Activated CD4-positive, alpha-beta memory T cell treated with anti-CD3 and anti-CD28 coated beads, Interleukin-2, amount 10 ng/mL, durations not matched to agents 7 days and 5 days (primary cell): ENCODE data around the gene HSPB2. TPM values are rescaled to one million over a fixed set of nuclear protein-coding genes. Genes with fewer than 3 reads are reported as not detected.

ENCODE experiments used
- CTCF ChIA-PET: fragments of 350-600 bp; sonication (Branson Sonifier 250); formaldehyde crosslinking; loops from one replicate; lab custom pipeline; 2021; ENCODE audit warnings: antibody characterized with exemption, inconsistent platforms; lab: Charles Lee
- POLR2A ChIA-PET: fragments of 350-600 bp; sonication (Branson Sonifier 250); formaldehyde crosslinking; loops from one replicate; lab custom pipeline; 2021; ENCODE audit warnings: antibody characterized with exemption; lab: Charles Lee
- DNase-seq: peaks from one replicate; pipeline ENCODE4 v3.0.0-alpha.2; 2020
- H3K27ac Mint-ChIP-seq: one replicate; pipeline ENCODE4 v1.8.0; 2021; ENCODE audit warnings: mild to moderate bottlenecking, mixed read lengths
- H3K27me3 Mint-ChIP-seq: one replicate; pipeline ENCODE4 v1.8.0; 2021; ENCODE audit warnings: mixed read lengths
- H3K36me3 Mint-ChIP-seq: one replicate; pipeline ENCODE4 v1.8.0; 2021; ENCODE audit warnings: low read depth, mixed read lengths
- H3K4me1 Mint-ChIP-seq: one replicate; pipeline ENCODE4 v1.8.0; 2021; ENCODE audit warnings: mixed read lengths
- H3K4me3 Mint-ChIP-seq: one replicate; pipeline ENCODE4 v1.8.0; 2021; ENCODE audit warnings: mild to moderate bottlenecking, mixed read lengths
- H3K9me3 Mint-ChIP-seq: one replicate; pipeline ENCODE4 v1.8.0; 2021; ENCODE audit warnings: mixed read lengths
- total RNA-seq, 2 experiments: library from RNA; stranded (reverse); gene quantifications; one replicate each; pipeline ENCODE4 v1.2.3, GENCODE V29; 2021

The HSPB2 gene
- total RNA-seq, 2 experiments from 2014 or later: not detected

- no peak for DNase-seq
- H3K9me3 Mint-ChIP-seq: no peaks in the 10 kb centered on the region
- H3K27me3 Mint-ChIP-seq: peaks cover 2% of the 10 kb centered on the region
- no peak overlapping the region for H3K4me3 Mint-ChIP-seq
- CTCF ChIA-PET: no interaction called here
- no peaks in the 10 kb centered on the region for H3K4me1 Mint-ChIP-seq
- no peak overlapping the region for H3K27ac Mint-ChIP-seq
- POLR2A ChIA-PET: no interaction called here
- no peaks in the 10 kb centered on the region for H3K36me3 Mint-ChIP-seq
Observed at GRCh38 chr11:111886844-111887243, 25.7 kb upstream of the HSPB2 start.

- CTCF ChIA-PET: no interaction called here
- no peak for DNase-seq
- peaks cover 30% of the 10 kb centered on the region for H3K27me3 Mint-ChIP-seq
- H3K9me3 Mint-ChIP-seq: no peaks in the 10 kb centered on the region
- H3K4me3 Mint-ChIP-seq: no peak overlapping the region
- no peaks in the 10 kb centered on the region for H3K4me1 Mint-ChIP-seq
- H3K27ac Mint-ChIP-seq: no peak overlapping the region
- POLR2A ChIA-PET: no interaction called here
- no peaks in the 10 kb centered on the region for H3K36me3 Mint-ChIP-seq
Observed at GRCh38 chr11:111905411-111905810, 7.1 kb upstream of the HSPB2 start.

- Mint-ChIP-seq H3K4me3 (no peak overlapping the region), H3K27ac (no peak overlapping the region), H3K27me3 (peaks cover 39% of the 10 kb centered on the region), H3K36me3 (no peaks in the 10 kb centered on the region), H3K4me1 (no peaks in the 10 kb centered on the region), H3K9me3 (no peaks in the 10 kb centered on the region)
- no peak for DNase-seq
- CTCF ChIA-PET: no interaction called here
- POLR2A ChIA-PET: interaction anchor here (0.7 kb wide), 1 partner anchor 18 kb away, joined by 3 read pairs; no protein-coding TSS in a partner anchor
Observed at GRCh38 chr11:111906680-111907079, 5.9 kb upstream of the HSPB2 start.

- Mint-ChIP-seq H3K9me3 (no peaks in the 10 kb centered on the region), H3K4me1 (no peaks in the 10 kb centered on the region), H3K27ac (no peak overlapping the region), H3K36me3 (no peaks in the 10 kb centered on the region), H3K4me3 (no peak overlapping the region), H3K27me3 (peaks cover 38% of the 10 kb centered on the region)
- DNase-seq: no peak
- ChIA-PET CTCF (no interaction called here), POLR2A (interaction anchor here (0.5 kb wide), 1 partner anchor 106 kb away, joined by 3 read pairs; no protein-coding TSS in a partner anchor)
Observed at GRCh38 chr11:111908639-111909305, 3.8 kb upstream of the HSPB2 start.

- H3K36me3 Mint-ChIP-seq: no peaks in the 10 kb centered on the region
- POLR2A ChIA-PET: interaction anchor here (0.5 to 0.6 kb wide), 2 partner anchors 24 to 107 kb away, joined by 3 read pairs; no protein-coding TSS in a partner anchor
- no peaks in the 10 kb centered on the region for H3K9me3 Mint-ChIP-seq
- CTCF ChIA-PET: interaction anchor here (1.3 kb wide), 1 partner anchor 10 kb away, joined by 3 read pairs; the partner anchor contains the start of gene C11orf52
- H3K4me3 Mint-ChIP-seq: no peak overlapping the region
- no peak overlapping the region for H3K27ac Mint-ChIP-seq
- DNase-seq: no peak
- H3K4me1 Mint-ChIP-seq: no peaks in the 10 kb centered on the region
- H3K27me3 Mint-ChIP-seq: peaks cover 41% of the 10 kb centered on the region
Observed at GRCh38 chr11:111909378-111909777, 3.2 kb upstream of the HSPB2 start.

- no peak overlapping the region for H3K27ac Mint-ChIP-seq
- POLR2A ChIA-PET: no interaction called here
- H3K4me1 Mint-ChIP-seq: no peaks in the 10 kb centered on the region
- no peak for DNase-seq
- CTCF ChIA-PET: interaction anchor here (1.3 kb wide), 1 partner anchor 8 kb away, joined by 3 read pairs; the partner anchor contains the start of gene C11orf52
- no peaks in the 10 kb centered on the region for H3K9me3 Mint-ChIP-seq
- no peaks in the 10 kb centered on the region for H3K36me3 Mint-ChIP-seq
- H3K4me3 Mint-ChIP-seq: no peak overlapping the region
- peaks cover 43% of the 10 kb centered on the region for H3K27me3 Mint-ChIP-seq
Observed at GRCh38 chr11:111910676-111911562, 1.6 kb upstream of the HSPB2 start.

GRCh38 chr11:111911563-111912401 is 752 bp upstream of the HSPB2 start, which contains the start of gene CRYAB:
Gene CRYAB (minus strand): TSS chr11:111911770. CDS start chr11:111911724, 46 bp downstream.
- H3K36me3 Mint-ChIP-seq: no peaks in the 10 kb centered on the region
- no peak for DNase-seq
- ChIA-PET CTCF (no interaction called here), POLR2A (no interaction called here)
- no peaks in the 10 kb centered on the region for H3K4me1 Mint-ChIP-seq
- H3K27me3 Mint-ChIP-seq: peaks cover 46% of the 10 kb centered on the region
- H3K4me3 Mint-ChIP-seq: no peak within 1 kb of the TSS
- H3K9me3 Mint-ChIP-seq: no peaks in the 10 kb centered on the region
- H3K27ac Mint-ChIP-seq: no peak within 1 kb of the TSS

GRCh38 chr11:111913031-111913861 is 712 bp downstream of the HSPB2 start:
- no peak overlapping the region for H3K4me3 Mint-ChIP-seq
- H3K9me3 Mint-ChIP-seq: no peaks in the 10 kb centered on the region
- ChIA-PET POLR2A (no interaction called here), CTCF (no interaction called here)
- no peaks in the 10 kb centered on the region for H3K36me3 Mint-ChIP-seq
- H3K27ac Mint-ChIP-seq: no peak overlapping the region
- DNase-seq: no peak
- H3K27me3 Mint-ChIP-seq: peaks cover 51% of the 10 kb centered on the region
- H3K4me1 Mint-ChIP-seq: no peaks in the 10 kb centered on the region

GRCh38 chr11:111913997-111914396 is 1.5 kb downstream of the HSPB2 start:
- DNase-seq: no peak
- Mint-ChIP-seq H3K4me3 (no peak overlapping the region), H3K4me1 (no peaks in the 10 kb centered on the region), H3K27ac (no peak overlapping the region), H3K36me3 (no peaks in the 10 kb centered on the region), H3K27me3 (peaks cover 51% of the 10 kb centered on the region), H3K9me3 (no peaks in the 10 kb centered on the region)
- ChIA-PET POLR2A (interaction anchor here (1.8 kb wide), 1 partner anchor 13 kb away, joined by 6 read pairs; no protein-coding TSS in a partner anchor), CTCF (no interaction called here)

GRCh38 chr11:111916768-111917167 is 4.2 kb downstream of the HSPB2 start:
- ChIA-PET CTCF (no interaction called here), POLR2A (no interaction called here)
- no peak for DNase-seq
- H3K4me1 Mint-ChIP-seq: no peaks in the 10 kb centered on the region
- H3K27me3 Mint-ChIP-seq: peaks cover 47% of the 10 kb centered on the region
- no peak overlapping the region for H3K4me3 Mint-ChIP-seq
- no peaks in the 10 kb centered on the region for H3K9me3 Mint-ChIP-seq
- no peaks in the 10 kb centered on the region for H3K36me3 Mint-ChIP-seq
- no peak overlapping the region for H3K27ac Mint-ChIP-seq

- no peak overlapping the region for H3K4me3 Mint-ChIP-seq
- no peaks in the 10 kb centered on the region for H3K9me3 Mint-ChIP-seq
- no peak for DNase-seq
- H3K4me1 Mint-ChIP-seq: no peaks in the 10 kb centered on the region
- no peak overlapping the region for H3K27ac Mint-ChIP-seq
- ChIA-PET CTCF (interaction anchor here (0.6 kb wide), 1 partner anchor 1715 kb away, joined by 3 read pairs; no protein-coding TSS in a partner anchor), POLR2A (no interaction called here)
- H3K36me3 Mint-ChIP-seq: no peaks in the 10 kb centered on the region
- H3K27me3 Mint-ChIP-seq: peaks cover 45% of the 10 kb centered on the region
Observed at GRCh38 chr11:111917312-111917711, 4.8 kb downstream of the HSPB2 start.

- ChIA-PET POLR2A (no interaction called here), CTCF (interaction anchor here (0.6 kb wide), 1 partner anchor 1716 kb away, joined by 3 read pairs; no protein-coding TSS in a partner anchor)
- no peak for DNase-seq
- Mint-ChIP-seq H3K27ac (no peak overlapping the region), H3K27me3 (peaks cover 45% of the 10 kb centered on the region), H3K4me3 (no peak overlapping the region), H3K36me3 (no peaks in the 10 kb centered on the region), H3K4me1 (no peaks in the 10 kb centered on the region), H3K9me3 (no peaks in the 10 kb centered on the region)
Observed at GRCh38 chr11:111917788-111918187, 5.3 kb downstream of the HSPB2 start.
